Prostate gland (tissue), 2 donors: ENCODE results near the gene PTPRC.

Experiments
- CTCF ChIP-seq, 4 experiments: fragments of 200-600 bp in 2 of 4; fragments of 450-650 bp in 2 of 4; sonication (generic) in 2 of 4; IDR thresholded peaks; 1 replicate in 3 of 4; 2 replicates in 1 of 4; pipeline ENCODE4 v1.5.1; 2016 to 2019; ENCODE audit warnings: antibody characterized with exemption in 4 of 4, mild to moderate bottlenecking in 2 of 4, moderate library complexity in 2 of 4
- POLR2A ChIP-seq: fragments of 450-650 bp; IDR thresholded peaks from one replicate; pipeline ENCODE4 v1.6.1; 2016; ENCODE audit warnings: antibody characterized with exemption, mild to moderate bottlenecking
- POLR2AphosphoS5 ChIP-seq: sonication (generic); formaldehyde crosslinking; IDR thresholded peaks from one replicate; pipeline ENCODE4 v1.6.1; 2017; ENCODE audit warnings: antibody characterized with exemption

- TF ChIP-seq CTCF (IDR thresholded peaks at IDR 0.05) (no peak), POLR2AphosphoS5 (no peak), POLR2A (no peak)
Observed at GRCh38 chr1:198788561-198789064, 149.8 kb downstream of the PTPRC start.
